ENCODE measurements around the gene CX3CL1.
"Not testable (repeated sequence)": the region's sequence is repeated elsewhere in the genome, so short reads cannot be mapped to it uniquely, and the experiment has no call there.

The CX3CL1 gene

DNA sequence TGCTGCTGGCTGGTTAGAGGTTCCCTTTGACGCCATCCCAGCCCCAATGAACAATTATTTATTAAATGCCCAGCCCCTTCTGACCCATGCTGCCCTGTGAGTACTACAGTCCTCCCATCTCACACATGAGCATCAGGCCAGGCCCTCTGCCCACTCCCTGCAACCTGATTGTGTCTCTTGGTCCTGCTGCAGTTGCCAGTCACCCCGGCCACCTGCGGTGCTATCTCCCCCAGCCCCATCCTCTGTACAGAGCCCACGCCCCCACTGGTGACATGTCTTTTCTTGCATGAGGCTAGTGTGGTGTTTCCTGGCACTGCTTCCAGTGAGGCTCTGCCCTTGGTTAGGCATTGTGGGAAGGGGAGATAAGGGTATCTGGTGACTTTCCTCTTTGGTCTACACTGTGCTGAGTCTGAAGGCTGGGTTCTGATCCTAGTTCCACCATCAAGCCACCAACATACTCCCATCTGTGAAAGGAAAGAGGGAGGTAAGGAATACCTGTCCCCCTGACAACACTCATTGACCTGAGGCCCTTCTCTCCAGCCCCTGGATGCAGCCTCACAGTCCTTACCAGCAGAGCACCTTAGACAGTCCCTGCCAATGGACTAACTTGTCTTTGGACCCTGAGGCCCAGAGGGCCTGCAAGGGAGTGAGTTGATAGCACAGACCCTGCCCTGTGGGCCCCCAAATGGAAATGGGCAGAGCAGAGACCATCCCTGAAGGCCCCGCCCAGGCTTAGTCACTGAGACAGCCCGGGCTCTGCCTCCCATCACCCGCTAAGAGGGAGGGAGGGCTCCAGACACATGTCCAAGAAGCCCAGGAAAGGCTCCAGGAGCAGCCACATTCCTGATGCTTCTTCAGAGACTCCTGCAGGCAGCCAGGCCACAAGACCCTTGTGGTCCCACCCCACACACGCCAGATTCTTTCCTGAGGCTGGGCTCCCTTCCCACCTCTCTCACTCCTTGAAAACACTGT lies 11.3 kb downstream of the CX3CL1 start:
- no peak for DNase-seq

DNA sequence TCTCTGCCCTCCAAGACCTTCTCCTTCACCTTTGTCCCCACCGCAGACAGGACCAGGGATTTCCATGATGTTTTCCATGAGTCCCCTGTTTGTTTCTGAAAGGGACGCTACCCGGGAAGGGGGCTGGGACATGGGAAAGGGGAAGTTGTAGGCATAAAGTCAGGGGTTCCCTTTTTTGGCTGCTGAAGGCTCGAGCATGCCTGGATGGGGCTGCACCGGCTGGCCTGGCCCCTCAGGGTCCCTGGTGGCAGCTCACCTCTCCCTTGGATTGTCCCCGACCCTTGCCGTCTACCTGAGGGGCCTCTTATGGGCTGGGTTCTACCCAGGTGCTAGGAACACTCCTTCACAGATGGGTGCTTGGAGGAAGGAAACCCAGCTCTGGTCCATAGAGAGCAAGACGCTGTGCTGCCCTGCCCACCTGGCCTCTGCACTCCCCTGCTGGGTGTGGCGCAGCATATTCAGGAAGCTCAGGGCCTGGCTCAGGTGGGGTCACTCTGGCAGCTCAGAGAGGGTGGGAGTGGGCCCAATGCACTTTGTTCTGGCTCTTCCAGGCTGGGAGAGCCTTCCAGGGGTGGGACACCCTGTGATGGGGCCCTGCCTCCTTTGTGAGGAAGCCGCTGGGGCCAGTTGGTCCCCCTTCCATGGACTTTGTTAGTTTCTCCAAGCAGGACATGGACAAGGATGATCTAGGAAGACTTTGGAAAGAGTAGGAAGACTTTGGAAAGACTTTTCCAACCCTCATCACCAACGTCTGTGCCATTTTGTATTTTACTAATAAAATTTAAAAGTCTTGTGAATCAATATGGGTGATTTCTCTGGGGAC lies 12.2 kb downstream of the CX3CL1 start:
- no peak for DNase-seq

DNA sequence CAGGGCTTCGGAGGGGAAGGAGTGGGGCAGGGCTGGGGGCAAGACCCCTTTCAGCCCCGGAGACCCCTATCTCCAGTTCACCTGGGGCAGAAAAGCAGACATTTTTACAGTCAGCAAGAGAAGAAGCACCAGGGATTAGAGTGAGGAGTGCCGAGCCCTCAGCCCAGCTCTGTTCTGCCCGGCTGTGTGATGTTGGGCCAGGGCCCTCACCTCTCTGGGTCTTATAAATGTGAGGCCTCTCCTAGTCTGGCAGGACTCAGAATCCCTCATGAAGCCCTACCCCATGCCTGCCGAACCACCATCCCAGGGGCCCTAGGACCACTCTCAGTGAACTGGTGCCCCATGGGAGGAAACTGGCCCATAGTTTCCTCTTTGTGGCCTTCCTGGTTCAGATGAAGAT lies 12.8 kb downstream of the CX3CL1 start:
- no peak for DNase-seq

DNA sequence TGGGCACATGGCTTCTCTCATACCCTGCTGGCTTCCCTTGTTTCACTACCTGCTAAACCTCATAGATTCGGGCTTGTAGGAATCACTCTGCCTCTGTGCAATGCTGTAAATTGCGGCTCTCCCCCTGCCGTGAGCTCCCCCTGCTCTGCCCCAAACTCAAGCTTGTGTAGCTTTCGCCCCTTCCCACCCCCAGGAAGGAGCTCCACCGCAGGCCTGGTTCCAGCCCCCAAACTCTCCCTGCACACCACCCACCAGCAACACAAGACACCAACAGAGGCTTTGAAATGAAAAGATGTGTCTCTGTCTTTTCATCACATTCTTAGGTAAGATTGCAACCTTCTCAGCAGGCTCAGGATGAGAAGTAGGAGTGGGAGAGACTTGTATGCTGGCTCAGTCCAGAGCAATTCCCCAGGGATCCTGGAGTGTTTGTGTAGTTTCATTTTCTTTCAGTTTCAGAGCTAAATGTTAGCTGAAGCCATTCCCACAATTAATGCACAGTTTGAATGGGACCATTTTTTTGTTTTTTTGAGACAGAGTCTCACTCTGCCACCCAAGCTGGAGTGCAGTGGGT lies 14.2 kb downstream of the CX3CL1 start:
- no peak for DNase-seq

DNA sequence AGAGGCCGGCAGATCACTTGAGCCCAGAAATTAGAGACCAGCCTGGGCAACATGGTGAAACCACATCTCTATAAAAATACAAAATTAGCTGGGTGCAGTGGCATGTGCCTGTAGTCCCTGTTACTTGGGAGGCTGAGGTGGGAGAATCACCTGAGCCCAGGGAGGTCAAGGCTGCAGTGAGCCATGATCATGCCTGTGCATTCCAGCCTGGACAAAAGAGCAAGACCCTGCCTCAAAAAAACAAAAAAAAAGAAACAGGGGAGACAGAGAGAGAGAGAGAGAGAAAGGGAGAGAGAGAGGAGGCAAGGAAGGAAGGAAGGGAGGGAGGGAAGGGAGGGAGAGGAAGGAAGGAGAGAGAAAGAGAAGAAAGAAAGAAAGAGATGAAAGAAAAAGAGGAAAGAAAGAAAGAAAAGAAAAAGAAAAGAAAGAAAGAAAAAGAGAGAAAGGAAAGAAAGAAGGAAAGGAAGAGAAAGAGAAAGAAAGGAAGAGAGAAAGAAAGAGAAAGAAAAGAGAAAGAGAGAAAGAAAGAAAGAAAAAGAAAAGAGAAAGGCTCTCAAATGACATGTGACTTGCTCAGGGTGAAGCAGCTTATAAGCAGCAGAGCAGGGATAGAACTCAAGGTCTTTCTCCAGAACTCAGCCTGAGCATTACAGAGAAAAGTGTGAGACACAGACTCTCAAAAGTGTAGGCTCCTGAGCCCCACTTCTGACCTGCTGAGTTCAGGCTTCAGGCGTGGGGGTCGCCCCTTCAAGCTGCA lies 15.5 kb downstream of the CX3CL1 start:
- DNase-seq, result no peak

DNA sequence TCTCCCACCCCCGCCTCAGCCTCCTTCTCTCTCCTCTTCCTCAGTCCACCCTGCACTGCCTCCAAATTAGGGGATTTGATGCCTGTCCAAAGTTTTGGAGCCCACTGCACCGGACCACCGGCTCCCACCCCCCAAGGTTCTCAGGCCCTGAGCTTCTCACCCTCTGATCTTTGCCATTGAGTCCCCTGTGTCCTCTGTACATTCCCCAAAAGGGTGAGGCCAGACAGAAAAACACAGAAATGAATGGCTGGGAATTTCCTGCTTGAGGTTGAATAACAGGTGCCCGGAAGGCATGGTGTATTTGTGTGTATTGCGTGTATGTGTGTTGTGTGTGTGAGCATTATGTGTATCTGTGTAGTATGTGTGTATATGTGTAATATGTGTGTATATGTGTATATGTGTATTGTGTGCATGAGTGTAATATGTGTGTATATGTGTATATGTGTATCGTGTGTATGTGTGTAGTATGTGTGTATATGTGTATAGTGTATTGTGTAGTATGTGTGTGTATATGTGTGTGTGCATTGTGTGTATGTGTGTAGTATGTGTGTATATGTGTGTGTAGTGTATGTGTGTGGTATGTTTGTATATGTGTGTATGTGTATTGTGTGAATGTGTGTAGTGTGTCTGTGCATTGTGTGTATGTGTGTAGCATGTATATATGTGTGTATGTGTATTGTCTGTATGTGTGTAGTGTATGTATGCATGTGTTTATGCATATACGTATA lies 16.2 kb downstream of the CX3CL1 start:
- no peak for DNase-seq

DNA sequence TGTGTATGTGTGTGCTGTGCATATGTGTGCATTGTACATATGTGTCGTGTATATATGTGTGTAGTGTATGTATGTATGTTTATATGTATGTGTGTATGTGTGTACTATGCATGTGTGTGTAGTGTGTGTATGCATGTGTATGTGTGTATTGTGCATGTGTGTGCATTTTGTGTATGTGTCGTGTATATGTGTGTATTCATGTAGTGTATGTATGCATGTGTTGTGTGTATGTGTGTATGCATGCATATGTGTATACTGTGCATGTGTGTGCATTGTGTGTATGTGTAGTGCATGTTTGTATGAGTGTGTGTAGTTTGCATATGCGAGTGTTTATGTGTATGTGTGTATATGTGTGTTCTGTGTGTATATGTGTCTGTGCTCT lies 16.8 kb downstream of the CX3CL1 start:
- no peak for DNase-seq

DNA sequence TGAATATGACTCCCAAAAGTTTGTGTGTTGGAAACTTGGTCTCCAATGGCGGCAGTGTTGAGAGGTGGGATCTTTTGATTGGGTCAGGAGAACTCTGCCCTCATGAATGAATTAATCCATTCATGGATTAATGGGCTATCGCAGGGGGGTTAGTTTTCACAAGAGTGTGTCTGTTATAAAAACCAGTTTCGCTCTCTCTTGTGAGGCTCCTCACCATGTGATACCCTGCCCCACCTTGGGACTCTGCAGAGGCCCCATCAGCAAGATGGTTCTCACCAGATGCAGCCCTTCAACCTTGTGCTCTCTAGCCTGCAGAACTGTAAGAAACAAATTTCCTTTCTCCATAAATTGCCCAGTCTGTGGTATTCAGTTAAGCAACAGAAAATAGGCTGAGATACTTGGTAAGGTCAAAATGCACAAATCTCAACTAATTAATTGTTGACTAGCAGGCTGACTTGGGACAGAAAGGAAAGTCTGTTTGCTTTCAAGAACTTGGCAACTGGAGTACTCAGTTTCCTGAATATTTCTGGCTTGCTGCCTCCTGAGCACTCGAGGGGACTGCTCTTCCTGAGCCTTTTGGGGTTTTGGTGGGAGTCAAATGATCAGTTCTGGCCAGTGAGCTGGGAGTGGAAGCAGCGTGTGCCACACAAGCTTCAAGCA lies 18.5 kb downstream of the CX3CL1 start:
- no peak for DNase-seq

DNA sequence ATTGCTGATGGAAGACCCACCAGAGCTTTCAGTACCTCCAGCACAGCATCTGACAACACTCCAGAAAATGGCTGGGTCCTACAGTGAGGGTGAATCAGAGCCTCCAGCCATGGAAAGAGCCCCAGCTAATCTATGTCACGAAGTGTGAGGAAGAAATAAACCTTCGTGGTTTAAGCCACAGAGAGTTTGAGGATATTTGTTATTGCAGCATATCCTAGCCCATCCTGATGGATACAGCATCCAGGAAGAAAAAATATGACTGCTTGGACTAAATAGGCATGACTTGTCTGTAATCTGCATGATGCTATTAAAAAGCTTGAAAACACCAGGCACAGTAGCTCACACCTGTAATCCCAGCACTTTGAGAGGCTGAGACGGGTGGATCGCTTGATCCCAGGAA lies 19.0 kb downstream of the CX3CL1 start:
- no peak for DNase-seq

DNA sequence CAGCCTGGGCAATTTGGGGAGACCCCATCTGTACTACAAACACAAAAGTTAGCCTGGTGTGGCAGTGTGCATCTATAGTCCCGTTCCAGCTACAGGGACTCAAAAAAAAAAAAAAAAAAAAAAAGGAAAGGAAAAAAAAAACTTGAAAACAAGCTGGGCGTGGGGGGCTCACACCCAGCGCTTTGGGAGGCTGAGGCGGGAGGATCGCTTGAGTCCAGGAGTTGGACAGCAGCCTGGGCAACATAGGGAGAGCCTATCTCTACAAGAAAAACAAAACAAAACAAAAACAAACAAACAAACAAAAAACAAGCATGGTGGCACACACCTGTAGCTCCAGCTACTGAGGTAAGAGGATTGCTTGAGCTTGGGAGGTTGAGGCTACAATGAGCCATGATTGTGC lies 19.4 kb downstream of the CX3CL1 start:
- no peak for DNase-seq

DNA sequence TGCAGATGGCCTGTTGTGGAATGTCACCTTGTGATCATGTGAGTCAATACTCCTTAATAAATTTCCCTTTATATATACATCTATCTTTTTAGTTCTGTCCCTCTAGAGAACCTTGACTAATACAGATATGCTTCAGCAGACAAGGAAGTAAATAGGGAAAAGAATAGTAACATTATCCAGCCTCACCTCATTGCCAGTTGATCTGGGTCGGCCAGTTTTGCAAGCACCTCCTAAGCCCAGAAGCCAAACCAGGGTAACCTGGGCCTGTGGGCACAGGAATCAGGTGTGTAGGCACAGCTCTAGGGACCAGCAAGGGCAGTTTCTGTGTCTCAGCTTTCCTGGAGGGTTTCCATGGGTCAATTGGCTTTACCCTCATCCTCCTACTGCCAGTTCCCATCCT lies 20.4 kb downstream of the CX3CL1 start:
- peak; percentile 22 for DNase-seq

DNA sequence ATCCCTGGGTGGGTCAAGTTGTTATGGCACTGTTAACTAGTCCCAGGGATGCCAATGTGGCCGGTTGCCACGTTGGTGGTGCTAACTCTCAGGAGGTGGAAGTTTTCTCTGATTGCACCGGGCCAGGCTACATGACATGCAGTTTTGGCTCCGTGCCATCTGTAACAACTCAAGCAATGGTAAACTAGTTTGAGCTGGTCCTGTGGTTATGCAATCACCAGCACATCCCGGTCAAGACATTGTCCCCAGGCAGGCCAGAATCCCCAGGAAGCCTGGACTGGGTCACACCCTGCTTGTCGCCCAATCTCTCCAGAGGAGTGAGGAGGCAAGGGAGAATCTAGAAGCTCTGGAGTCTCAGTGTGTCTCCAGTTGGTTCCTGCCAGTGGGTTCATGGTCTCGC lies 22.2 kb downstream of the CX3CL1 start:
- DNase-seq, result peak; percentile 55

DNA sequence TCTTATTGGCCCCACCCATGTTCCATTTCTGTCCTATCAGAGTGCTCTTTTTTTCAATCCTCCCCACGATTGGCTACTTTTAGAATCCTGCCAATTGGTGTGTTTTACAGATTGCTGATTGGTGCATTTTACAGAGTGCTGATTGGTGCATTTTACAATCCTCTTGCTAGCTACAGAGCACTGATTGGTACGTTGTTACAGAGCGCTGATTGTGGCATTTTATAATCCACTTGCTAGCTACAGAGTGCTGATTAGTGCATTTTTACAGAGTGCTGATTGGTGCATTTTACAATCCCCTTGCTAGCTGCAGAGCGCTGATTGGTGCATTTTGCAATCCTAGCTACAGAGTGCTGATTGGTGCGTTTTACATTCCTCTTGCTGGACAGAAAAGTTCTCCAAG lies 22.7 kb downstream of the CX3CL1 start:
- DNase-seq, result no peak

DNA sequence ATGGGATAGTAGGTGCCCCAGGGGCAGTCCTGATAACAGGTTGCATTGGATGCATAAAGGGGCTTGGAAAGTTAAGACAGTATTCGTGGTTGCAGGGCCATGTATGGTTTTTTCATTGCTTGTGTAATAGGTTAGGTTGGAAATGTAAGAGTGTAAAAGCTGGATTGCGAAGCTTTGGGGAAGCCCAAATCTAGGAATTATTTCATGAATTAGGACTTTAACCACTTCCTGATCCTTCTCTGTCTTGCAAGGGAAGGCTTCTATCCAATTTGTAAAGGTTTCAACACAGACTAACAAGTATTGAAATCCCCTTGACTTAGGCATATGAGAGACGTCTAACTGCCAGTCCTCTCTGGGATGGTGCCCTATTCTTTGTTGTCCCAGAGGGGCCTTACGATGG lies 24.5 kb downstream of the CX3CL1 start:
- no peak for DNase-seq

DNA sequence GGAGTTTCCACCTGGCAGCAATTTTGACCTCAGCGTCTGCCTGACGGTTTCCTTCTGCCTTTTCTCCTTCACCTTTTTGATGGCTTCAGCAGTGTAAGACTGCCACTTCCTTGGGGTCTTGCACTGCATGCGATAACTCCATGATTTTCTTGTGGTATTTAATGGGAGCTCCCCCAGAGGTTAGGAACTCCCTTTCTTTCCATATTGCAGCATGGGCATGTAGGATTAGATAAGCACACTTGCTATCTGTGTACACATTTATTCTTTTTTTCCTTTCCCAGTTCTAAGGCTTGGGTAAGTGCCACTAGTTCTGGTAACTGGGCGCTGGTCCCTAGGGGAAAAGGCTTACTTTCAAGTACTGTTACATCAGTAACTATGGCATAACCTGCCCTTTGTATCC lies 25.2 kb downstream of the CX3CL1 start:
- not testable (repeated sequence) for DNase-seq

DNA sequence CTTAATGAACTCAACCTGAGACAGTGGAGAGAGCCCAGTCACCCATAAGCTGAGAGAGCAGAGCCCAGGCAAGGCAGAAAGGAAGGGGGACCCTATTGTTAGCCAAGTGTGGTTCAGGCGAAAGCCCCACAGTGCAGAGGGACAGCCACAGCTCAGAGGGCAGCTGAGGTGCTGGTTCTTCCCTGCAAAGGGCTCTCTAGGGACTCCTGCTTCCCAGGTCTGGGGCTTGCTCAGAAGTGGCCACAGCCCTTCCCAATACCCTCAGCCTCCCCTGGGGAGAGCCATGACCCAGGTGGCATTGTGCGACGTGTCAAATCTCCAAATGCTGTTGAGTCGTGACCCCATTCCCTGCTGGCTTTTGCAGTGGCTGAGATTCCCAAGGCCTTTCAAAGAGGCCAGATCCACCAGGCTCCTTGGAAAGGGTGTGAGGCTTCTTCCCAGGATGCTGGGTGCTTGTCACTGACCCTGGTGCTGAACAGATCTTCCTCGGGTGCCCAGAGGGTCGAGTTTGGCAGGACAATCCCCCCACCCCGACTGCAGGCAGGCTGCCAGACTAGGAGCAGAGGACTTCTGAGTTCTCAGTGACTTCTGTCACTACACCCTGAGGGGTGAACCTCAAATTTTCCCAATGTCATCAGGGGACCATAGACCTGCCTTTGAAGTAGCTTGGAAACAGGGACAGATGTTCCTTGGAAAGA lies 29.8 kb downstream of the CX3CL1 start:
- no peak for DNase-seq

DNA sequence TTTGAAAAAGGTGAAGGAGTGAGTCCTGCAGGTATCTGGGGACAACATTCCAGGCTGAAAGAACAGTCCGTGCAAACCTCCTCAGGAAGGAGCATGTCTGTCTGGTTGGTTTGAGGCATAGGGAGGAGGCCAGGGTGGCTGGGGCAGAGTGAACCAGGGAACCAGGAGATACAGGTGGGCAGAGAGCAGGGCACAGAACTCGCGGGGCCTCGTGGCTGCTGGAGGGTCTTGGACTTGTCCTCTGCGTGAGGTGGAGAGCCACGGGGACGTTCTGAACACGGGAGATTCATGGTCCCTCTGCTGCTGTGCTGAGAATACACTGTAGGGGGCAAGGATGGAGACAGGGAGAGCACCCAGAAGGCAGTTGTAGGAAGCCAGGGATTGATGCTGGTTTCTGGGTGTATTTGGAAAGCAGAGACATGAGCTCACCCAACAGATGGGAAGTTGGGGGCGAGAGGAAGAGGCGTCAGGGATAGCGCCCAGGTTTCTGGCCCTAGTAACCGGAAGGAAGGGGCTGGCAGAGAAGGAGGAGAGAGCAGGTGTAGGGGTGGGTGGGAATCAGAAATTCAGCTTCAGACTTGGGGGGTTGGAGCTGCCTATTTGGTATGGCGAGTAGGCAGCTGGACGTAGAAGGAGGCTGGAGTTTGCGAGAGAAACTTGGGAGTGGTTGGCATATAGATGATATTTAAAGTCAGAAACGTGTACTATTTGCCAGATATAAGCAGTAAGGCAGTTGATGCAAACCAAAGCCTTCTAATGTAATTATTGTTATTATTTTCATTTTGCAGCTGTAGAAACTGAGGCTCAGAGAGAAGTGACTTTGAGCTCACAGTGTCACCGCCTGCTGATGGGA lies 31.9 kb downstream of the CX3CL1 start, which contains the start of gene CCL17:
Gene CCL17, plus strand, starts transcription at position 803 of the 853 bp plus-strand sequence. CDS start 9,166 bp downstream, outside the sequence.
- no peak for DNase-seq

DNA sequence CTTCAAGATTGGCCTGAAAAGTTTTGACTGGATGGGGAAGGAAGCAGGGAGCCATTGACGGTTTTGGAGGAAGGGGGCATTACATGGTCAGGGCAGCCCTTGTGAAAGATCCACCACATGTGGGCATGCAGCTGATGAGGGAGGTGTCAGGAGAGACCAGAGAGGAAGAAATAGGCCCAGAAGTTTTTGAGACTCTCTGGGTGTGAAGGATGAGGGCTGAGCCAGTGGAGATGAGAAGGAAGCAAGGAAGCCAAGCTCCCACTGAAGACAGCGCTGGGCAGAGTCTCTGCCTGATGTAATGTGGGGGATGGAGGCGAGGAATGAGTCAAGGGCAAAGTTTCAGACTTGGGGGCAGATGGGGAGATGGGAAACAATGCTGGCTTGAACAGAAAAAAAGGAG lies 32.8 kb downstream of the CX3CL1 start:
- DNase-seq, result no peak

DNA sequence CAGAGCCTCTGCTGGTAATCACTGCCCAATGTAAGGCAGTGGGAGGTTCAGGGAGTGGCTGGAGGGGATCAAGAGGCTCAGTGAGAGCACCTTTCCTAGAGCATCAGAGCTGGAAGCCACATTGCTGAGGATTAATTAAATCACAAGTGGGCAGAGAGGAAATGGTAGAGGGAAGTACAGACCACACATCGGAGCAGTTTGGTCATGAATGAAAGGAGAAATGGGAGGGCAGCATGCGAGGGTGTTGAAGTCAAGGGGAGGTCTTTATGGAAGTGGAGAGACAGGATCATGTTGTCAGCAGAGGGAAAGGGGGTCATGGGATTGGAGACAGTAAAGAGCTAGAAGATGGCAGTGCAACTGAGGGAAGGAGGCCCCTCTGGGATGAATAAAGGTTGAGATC lies 34.6 kb downstream of the CX3CL1 start:
- DNase-seq, result no peak

All from NCI-H510A treated with DMSO at 0.1 percent for 48 hours (cell line).